ENCODE measurements around the gene TDRD3.
"Not testable (repeated sequence)": the region's sequence is repeated elsewhere in the genome, so short reads cannot be mapped to it uniquely, and the experiment has no call there.

The TDRD3 gene

GRCh38 chr13:60384911-60385310 lies 12.1 kb upstream of the TDRD3 start:
- ATAC-seq (no peak), DNase-seq (no peak)
- no peaks in the 10 kb centered on the region for H3K9me3 Mint-ChIP-seq
- H3K4me3 Mint-ChIP-seq = no peak overlapping the region
- H3K4me1 Mint-ChIP-seq = no peaks in the 10 kb centered on the region
- no peak overlapping the region for H3K27ac Mint-ChIP-seq
- H3K27me3 Mint-ChIP-seq = peaks cover 10% of the 10 kb centered on the region

- no peak overlapping the region for H3K4me3 Mint-ChIP-seq
- ATAC-seq = no peak
- no peaks in the 10 kb centered on the region for H3K9me3 Mint-ChIP-seq
These were observed 10.8 kb upstream of the TDRD3 start for GRCh38 chr13:60386250-60386649.

GRCh38 chr13:60392131-60392530 lies 4.9 kb upstream of the TDRD3 start:
- H3K4me1 Mint-ChIP-seq = no peaks in the 10 kb centered on the region
- H3K4me3 Mint-ChIP-seq = no peak overlapping the region
- no peak overlapping the region for H3K27ac Mint-ChIP-seq
- ATAC-seq = no peak
- no peaks in the 10 kb centered on the region for H3K9me3 Mint-ChIP-seq
- no peaks in the 10 kb centered on the region for H3K27me3 Mint-ChIP-seq
- DNase-seq = no peak

More at GRCh38 chr13:60386250-60386649, 10.8 kb upstream of the TDRD3 start:
- Mint-ChIP-seq H3K27ac (no peak overlapping the region), H3K4me1 (no peaks in the 10 kb centered on the region), H3K27me3 (peaks cover 10% of the 10 kb centered on the region)
- DNase-seq = no peak

GRCh38 chr13:60395971-60396782 lies 843 bp upstream of the TDRD3 start:
- DNase-seq = peak; percentile 87 to 91
- H3K27ac Mint-ChIP-seq = peak overlapping the region; percentile 96 to 98
- H3K4me3 Mint-ChIP-seq = peak overlapping the region; percentile 95
- no peaks in the 10 kb centered on the region for H3K9me3 Mint-ChIP-seq
- ATAC-seq = peak; percentile 87
- peaks cover 28% of the 10 kb centered on the region for H3K4me1 Mint-ChIP-seq
- H3K27me3 Mint-ChIP-seq = no peaks in the 10 kb centered on the region

- Mint-ChIP-seq H3K9me3 (no peaks in the 10 kb centered on the region), H3K4me1 (peaks cover 28% of the 10 kb centered on the region), H3K4me3 (peak overlapping the region; percentile 93 to 94), H3K27me3 (no peaks in the 10 kb centered on the region), H3K27ac (peak overlapping the region; percentile 99)
- ATAC-seq = peak; percentile 35
- peak; percentile 59 to 68 for DNase-seq
These were observed 821 bp downstream of the TDRD3 start for GRCh38 chr13:60397704-60398378.

GRCh38 chr13:60398379-60398891 lies 1.4 kb downstream of the TDRD3 start:
- H3K4me1 Mint-ChIP-seq = peaks cover 28% of the 10 kb centered on the region
- H3K27me3 Mint-ChIP-seq = no peaks in the 10 kb centered on the region
- H3K27ac Mint-ChIP-seq = peak overlapping the region; percentile 99
- no peaks in the 10 kb centered on the region for H3K9me3 Mint-ChIP-seq
- H3K4me3 Mint-ChIP-seq = peak overlapping the region; percentile 93 to 94
- DNase-seq (no peak), ATAC-seq (no peak)

- no peak for ATAC-seq
- Mint-ChIP-seq H3K4me3 (peak overlapping the region; percentile 93 to 94), H3K4me1 (peaks cover 28% of the 10 kb centered on the region), H3K9me3 (no peaks in the 10 kb centered on the region), H3K27me3 (no peaks in the 10 kb centered on the region), H3K27ac (peak overlapping the region in 1 of 2 donors; percentile 99)
- no peak for DNase-seq
These were observed 2.0 kb downstream of the TDRD3 start for GRCh38 chr13:60398907-60399589.

- ATAC-seq (no peak), DNase-seq (no peak)
- Mint-ChIP-seq H3K9me3 (no peaks in the 10 kb centered on the region), H3K27me3 (no peaks in the 10 kb centered on the region), H3K4me1 (peaks cover 36% of the 10 kb centered on the region), H3K4me3 (no peak overlapping the region), H3K27ac (no peak overlapping the region)
These were observed 5.0 kb downstream of the TDRD3 start for GRCh38 chr13:60402022-60402421.

GRCh38 chr13:60407095-60407494 lies 10.1 kb downstream of the TDRD3 start:
- H3K4me1 Mint-ChIP-seq = peaks cover 34% of the 10 kb centered on the region
- H3K4me3 Mint-ChIP-seq = no peak overlapping the region
- H3K9me3 Mint-ChIP-seq = peaks cover 8 to 11% of the 10 kb centered on the region in 2 donors
- DNase-seq (no peak), ATAC-seq (no peak)
- H3K27me3 Mint-ChIP-seq = no peaks in the 10 kb centered on the region
- H3K27ac Mint-ChIP-seq = no peak overlapping the region

- not testable (repeated sequence) for H3K27me3 Mint-ChIP-seq, ATAC-seq, DNase-seq, H3K4me3 Mint-ChIP-seq, H3K27ac Mint-ChIP-seq
- H3K4me1 Mint-ChIP-seq = peaks cover 36% of the 10 kb centered on the region
- H3K9me3 Mint-ChIP-seq = peaks cover 8 to 11% of the 10 kb centered on the region in 2 donors
These were observed 10.8 kb downstream of the TDRD3 start for GRCh38 chr13:60407852-60408251.

GRCh38 chr13:60409574-60410292 lies 12.7 kb downstream of the TDRD3 start:
- not testable (repeated sequence) for H3K27ac Mint-ChIP-seq, ATAC-seq, H3K27me3 Mint-ChIP-seq, H3K4me3 Mint-ChIP-seq, DNase-seq
- Mint-ChIP-seq H3K9me3 (peaks cover 8 to 11% of the 10 kb centered on the region in 2 donors), H3K4me1 (peaks cover 38% of the 10 kb centered on the region)

- H3K4me1 Mint-ChIP-seq = peaks cover 36% of the 10 kb centered on the region
- H3K27me3 Mint-ChIP-seq = no peaks in the 10 kb centered on the region
- peaks cover 8 to 11% of the 10 kb centered on the region in 2 donors for H3K9me3 Mint-ChIP-seq
- no peak overlapping the region for H3K27ac Mint-ChIP-seq
- DNase-seq (no peak), ATAC-seq (no peak)
- H3K4me3 Mint-ChIP-seq = no peak overlapping the region
These were observed 13.3 kb downstream of the TDRD3 start for GRCh38 chr13:60410299-60410698.

GRCh38 chr13:60411464-60411863 lies 14.4 kb downstream of the TDRD3 start:
- Mint-ChIP-seq H3K4me3 (no peak overlapping the region), H3K27me3 (no peaks in the 10 kb centered on the region), H3K9me3 (peaks cover 8 to 11% of the 10 kb centered on the region in 2 donors), H3K27ac (no peak overlapping the region), H3K4me1 (peaks cover 29% of the 10 kb centered on the region)
- no peak for DNase-seq
- ATAC-seq = no peak

GRCh38 chr13:60411983-60412382 lies 15.0 kb downstream of the TDRD3 start:
- Mint-ChIP-seq H3K27ac (no peak overlapping the region), H3K4me3 (no peak overlapping the region), H3K27me3 (no peaks in the 10 kb centered on the region), H3K4me1 (peaks cover 29% of the 10 kb centered on the region), H3K9me3 (peaks cover 8 to 11% of the 10 kb centered on the region in 2 donors)
- DNase-seq (no peak), ATAC-seq (no peak)

All from stimulated activated naive CD8-positive, alpha-beta T cell treated with anti-CD3 and anti-CD28 coated beads, Interleukin-15, amount 100 ng/mL, for 72 hours (primary cell).